Prostate gland (tissue), 2 donors: Measurements from ENCODE around the gene CD226.

Experiments used
- POLR2A ChIP-seq: fragments of 450-650 bp; IDR thresholded peaks from one replicate; pipeline ENCODE4 v1.6.1; 2016; ENCODE audit warnings: antibody characterized with exemption, mild to moderate bottlenecking
- POLR2AphosphoS5 ChIP-seq: sonication (generic); formaldehyde crosslinking; IDR thresholded peaks from one replicate; pipeline ENCODE4 v1.6.1; 2017; ENCODE audit warnings: antibody characterized with exemption
- TF ChIP-seq, protein P1 (sequence below), 4 experiments: fragments of 200-600 bp in 2 of 4; fragments of 450-650 bp in 2 of 4; sonication (generic) in 2 of 4; IDR thresholded peaks; 1 replicate in 3 of 4; 2 replicates in 1 of 4; pipeline ENCODE4 v1.5.1; 2016 to 2019; ENCODE audit warnings: antibody characterized with exemption in 4 of 4, mild to moderate bottlenecking in 2 of 4, moderate library complexity in 2 of 4

- TF ChIP-seq POLR2A (no peak), POLR2AphosphoS5 (no peak)
- TF ChIP-seq, protein P1, sequence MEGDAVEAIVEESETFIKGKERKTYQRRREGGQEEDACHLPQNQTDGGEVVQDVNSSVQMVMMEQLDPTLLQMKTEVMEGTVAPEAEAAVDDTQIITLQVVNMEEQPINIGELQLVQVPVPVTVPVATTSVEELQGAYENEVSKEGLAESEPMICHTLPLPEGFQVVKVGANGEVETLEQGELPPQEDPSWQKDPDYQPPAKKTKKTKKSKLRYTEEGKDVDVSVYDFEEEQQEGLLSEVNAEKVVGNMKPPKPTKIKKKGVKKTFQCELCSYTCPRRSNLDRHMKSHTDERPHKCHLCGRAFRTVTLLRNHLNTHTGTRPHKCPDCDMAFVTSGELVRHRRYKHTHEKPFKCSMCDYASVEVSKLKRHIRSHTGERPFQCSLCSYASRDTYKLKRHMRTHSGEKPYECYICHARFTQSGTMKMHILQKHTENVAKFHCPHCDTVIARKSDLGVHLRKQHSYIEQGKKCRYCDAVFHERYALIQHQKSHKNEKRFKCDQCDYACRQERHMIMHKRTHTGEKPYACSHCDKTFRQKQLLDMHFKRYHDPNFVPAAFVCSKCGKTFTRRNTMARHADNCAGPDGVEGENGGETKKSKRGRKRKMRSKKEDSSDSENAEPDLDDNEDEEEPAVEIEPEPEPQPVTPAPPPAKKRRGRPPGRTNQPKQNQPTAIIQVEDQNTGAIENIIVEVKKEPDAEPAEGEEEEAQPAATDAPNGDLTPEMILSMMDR (IDR thresholded peaks at IDR 0.05), result no peak
Measured at GRCh38 chr18:69894467-69894866, 53.2 kb downstream of the CD226 start.
